Hepatocyte (in vitro differentiated cells): Measurements from ENCODE around the gene CDK14.

Source experiments
- CTCF ChIP-seq: fragments of 200-600 bp; sonication (generic); IDR thresholded peaks from 2 replicates; pipeline ENCODE4 v1.5.1; 2016; ENCODE audit warnings: antibody characterized with exemption, mild to moderate bottlenecking; ENCODE audit not compliant: poor library complexity
- EZH2 ChIP-seq: fragments of 200-600 bp; sonication (generic); IDR thresholded peaks from 2 replicates; pipeline ENCODE4 v1.6.1; 2016; ENCODE audit warnings: antibody characterized with exemption, mild to moderate bottlenecking, borderline replicate concordance
- EZH2phosphoT487 ChIP-seq: fragments of 200-600 bp; sonication (generic); IDR thresholded peaks from one replicate; pipeline ENCODE4 v1.6.1; 2018; ENCODE audit warnings: antibody characterized with exemption, mild to moderate bottlenecking, low read depth, moderate library complexity; ENCODE audit not compliant: unreplicated experiment, severe bottlenecking

- TF ChIP-seq EZH2 (no peak), CTCF (no peak), EZH2phosphoT487 (no peak)
Observed at GRCh38 chr7:91031757-91032156, 435.6 kb downstream of the CDK14 start.
